DMS53 treated with DMSO at 0.1 percent for 48 hours (cell line): ENCODE results near the gene MLN.
"Not testable (repeated sequence)": the region's sequence is repeated elsewhere in the genome, so short reads cannot be mapped to it uniquely, and the experiment has no call there.

Experiments
- DNase-seq: peaks from one replicate; lab custom pipeline; 2025; ENCODE audit not compliant: unreplicated experiment; lab: John Stamatoyannopoulos, UW

MLN gene

DNA sequence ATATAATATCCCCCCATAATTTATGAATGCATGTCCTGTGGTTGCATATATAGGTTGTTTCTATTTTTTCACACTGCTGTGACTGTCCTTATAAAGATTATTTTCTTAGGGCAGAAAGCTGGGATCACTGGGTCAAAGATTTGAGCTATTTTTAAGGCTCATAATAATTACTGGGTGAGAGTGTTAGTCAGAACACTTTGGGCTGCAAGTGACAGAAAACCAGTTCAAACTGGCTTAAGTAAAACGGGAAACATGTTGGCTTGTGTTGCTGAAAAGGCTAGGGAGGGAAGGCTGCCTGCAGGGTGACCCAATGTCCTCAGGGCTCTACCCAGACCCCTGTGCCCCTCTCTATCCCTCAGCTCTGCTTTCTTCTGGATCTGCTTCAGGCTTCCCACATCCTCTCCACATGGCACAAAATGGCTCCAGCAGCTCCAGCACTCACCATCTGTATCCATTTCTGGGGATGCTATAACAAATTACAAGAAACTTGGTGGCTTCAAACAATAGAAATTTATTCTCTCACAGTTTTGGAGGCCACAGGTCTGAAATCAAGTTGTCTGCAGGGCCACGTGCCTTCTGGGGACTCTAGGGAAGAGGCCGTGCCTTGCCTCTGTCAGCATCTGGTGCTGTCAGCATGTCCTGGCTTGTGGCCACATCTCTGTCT is 33.1 kb upstream of the MLN start:
- DNase-seq, result no peak

DNA sequence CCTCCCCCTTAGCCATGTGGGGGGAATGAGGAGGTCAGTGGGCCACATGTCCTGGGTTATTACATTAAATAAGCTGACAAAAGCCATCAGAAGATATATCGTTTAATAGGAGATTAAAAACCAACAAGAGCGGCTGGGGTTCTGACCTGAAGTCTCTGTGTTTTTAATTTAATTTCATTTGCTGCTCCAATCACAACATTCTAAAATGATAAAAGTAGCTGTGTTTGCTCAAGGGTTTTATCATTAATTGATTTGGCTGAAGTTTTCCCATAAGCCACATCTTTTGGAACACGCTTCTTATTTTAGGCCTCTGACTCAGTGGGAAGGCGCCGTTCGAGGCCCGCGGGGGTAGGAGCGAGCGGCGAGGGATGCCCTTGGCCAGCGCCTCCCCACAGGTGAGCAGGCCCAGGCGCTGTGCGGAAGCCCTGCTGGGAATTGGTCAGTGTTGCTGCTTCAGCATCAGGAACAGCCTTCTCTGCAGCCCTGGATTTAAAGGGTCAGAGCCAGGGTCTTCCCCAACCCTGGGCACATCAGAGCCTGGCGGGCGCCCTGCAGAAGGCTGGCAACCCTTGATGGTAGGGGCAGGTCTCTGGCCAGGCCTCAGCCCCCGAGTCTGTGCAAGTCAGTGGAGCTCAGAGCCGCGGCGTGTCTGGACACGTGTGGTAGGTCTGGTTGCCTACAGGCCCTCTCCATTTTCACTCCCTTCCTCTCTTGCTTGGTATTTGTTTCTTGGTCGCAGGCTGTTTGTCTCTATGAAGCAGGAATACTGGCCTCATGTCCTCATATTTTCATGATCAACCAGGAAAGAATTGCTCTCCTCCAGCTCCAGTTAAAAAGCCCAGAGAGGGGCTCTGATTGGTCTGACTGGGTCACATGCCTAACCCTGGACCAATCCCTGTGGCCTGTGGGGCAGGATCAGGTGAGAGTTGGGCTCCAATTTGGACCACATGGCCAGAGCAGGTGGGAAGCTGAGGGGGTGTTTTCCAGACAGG is 30.9 kb upstream of the MLN start:
- DNase-seq, result no peak

DNA sequence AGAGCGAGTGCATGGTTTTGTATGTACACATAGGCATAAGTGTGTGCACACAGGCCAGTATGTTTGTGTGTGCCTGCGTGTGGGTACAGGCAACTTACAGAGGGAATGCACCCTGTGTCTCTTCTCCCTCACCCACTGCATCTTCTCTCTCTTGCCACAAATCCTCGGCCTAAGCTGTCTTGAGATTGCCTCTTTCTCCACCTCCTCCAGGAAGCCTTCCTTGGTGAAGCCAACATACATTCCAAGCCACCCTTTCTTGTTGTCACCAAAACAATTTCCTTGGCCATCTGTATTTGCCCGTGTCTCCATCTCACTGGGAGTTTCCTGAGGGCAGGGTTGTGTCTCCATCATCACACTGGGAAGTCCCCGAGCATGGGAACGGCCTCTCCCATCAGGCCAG is 29.8 kb upstream of the MLN start:
- DNase-seq, result no peak

DNA sequence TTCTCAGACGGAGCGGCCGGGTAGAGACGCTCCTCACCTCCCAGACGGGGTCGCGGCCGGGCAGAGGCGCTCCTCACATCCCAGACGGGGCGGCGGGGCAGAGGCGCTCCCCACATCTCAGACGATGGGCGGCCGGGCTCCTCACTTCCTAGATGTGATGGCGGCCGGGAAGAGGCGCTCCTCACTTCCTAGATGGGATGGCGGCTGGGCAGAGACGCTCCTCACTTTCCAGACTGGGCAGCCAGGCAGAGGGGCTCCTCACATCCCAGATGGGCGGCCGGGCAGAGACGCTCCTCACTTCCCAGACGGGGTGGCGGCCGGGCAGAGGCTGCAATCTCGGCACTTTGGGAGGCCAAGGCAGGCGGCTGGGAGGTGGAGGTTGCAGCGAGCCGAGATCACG is 29.0 kb upstream of the MLN start:
- DNase-seq, result not testable (repeated sequence)

DNA sequence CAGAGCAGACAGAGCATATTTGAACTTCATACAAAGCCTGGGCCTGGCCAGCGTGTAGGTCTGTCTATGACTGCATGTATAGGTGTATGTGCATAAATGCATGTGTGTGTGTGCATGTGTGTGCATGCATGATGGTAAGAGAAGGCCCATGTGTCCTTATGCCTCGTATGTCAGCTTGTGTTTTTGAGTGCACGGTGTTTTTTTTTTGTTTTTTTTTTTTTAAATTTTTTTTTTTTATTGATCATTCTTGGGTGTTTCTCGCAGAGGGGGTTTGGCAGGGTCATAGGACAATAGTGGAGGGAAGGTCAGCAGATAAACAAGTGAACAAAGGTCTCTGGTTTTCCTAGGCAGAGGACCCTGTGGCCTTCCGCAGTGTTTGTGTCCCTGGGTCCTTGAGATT is 27.9 kb upstream of the MLN start:
- not testable (repeated sequence) for DNase-seq

DNA sequence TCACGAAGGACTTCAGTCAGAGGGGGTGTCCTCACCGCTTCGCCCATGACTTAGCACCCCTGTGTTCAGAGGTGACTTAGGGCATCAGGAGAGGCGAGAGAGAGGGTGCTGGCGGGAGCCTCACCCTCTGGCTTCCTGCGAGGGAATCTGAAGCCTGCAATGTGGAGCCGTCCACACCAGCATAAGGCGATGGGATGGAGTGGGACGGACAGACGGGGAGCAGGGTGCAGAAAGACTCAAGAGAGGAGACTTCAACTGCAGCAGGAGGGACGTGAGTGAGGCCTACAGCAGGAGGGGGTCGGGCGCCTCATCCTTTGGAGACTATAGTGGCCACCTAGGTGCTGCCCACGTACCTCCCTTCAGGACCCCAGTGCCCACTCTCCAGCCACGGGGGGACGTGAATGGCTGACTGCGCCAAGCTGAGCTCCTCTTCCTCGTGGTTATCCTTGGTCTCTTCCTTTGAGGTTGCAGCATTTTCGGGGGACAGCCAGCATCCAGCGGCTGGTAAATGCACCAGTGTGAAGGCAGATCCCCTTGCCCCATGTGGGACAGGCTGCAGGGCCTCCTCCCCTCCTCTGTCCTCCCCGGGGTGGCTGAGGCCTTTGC is 26.9 kb upstream of the MLN start:
- DNase-seq, result no peak

DNA sequence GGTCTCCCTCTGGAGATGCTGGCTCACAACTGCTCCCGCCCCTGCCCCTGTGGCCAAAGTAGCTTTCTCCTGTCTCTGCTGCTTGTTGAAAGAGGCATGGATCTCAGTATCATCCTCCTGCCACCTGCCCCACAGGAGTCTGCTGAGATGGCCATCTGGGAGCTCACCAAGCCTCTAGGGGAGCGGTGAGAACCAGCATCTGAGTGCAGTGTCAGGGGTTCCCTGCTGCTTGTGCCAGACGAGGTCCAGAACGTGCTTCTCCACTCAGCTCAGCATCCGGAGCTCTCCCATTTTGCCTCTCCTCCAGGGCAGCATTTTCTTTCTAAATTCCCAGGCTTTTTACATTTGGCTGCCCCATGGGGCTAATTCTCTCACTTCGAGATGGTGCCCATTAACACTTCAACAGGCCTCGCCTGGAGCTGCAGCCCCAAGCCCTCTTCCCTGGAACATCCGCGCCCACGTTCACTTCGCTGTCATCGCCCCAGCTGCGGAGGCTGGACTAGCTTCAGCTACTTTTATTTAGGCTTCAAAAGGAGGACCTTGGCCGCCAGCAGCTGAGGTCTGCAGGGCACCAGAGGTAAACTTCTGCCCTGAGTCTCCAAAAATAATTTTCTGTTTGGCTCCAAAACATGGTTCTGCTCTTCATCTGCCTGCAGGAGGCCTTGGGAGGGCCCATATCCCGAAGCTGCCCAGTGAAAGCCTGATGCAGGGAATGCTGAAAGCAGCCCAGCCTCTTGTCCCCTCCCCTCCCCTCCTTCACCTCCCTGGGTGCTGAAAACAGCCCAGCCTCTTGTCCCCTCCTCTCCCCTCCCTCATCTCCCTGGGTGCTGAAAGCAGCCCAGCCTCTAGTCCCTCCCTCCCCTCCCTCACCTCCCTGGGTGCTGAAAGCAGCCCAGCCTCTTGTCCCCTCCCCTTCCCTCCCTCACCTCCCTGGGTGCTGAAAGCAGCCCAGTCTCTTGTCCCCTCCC is 25.2 kb upstream of the MLN start:
- no peak for DNase-seq

DNA sequence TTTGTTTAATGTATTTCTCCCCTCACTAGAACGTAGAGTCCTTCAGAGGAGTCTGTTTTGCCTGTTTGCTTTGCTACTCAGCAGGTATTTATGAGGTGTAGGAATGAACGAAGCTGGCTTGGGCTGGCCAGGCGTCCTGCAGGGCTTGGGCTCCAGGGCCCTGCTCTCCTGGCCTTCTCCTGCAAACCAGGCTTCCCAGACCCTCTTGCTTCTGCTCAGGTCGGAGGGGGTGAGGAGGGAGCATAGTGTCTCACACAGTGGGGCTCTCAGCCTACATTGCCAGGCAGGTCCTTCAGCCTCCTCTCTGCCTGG is 24.6 kb upstream of the MLN start:
- DNase-seq, result no peak

DNA sequence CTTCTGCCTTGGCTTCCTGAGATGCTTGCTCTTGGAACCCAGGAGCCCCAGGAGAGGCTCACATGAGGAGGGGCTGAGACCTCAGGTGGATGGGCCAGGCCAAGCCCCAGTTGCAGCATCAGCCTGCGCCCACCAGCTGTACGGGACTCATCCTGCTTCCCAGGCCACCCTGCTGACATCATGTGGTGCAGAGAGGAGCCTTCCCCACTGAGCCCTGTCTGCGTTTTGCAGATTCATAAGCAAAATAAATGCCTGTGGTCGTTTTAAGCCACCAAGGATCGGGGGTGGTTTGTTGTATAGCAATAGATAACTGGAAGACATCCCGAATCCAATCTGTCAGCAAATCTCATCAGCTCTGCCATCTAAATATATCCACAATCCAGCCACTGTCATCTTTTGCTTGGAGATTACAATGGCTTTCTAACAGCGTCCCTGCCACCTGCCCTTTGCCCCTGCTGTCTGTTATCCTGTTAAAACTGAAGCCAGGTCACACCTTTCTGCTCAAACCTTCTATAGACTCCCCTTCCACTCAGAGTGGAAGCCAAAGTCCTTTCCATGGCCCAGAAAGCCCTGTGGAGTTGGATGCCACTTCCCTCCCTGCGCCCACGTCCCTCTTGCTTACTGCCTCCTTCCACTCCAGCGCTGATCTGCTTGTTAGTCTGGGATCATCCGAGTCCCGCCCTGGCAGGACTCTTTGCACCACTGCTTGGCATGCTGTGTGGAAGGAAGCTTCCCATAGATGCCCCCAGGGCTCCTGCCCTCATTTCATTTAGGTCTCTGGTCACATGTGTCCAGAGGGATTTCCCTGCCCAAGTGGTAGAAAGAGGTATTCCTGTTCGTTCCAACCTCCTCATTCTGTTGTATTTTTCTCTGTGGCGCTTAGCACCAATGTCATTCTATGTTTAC is 24.0 kb upstream of the MLN start:
- DNase-seq, result no peak

DNA sequence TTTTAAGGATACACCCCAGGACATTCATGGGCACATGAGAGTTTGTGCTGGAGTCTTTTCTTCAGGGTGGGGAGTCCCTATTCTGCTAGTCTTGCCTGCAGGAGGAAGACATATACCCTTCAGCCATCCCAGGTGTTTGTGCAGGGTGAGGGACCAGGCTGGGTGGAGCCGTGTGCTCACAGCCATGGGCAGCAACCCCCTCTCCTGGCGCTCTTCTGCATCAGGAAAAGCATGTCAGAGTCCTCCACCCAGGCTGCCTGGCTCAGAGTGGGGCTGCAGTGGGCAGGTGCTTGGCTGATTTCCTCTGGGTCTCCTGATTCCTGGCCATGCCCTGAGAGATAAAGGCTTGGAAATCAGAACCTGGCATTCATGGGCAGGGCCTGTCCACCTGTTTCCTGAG is 22.7 kb upstream of the MLN start:
- no peak for DNase-seq

DNA sequence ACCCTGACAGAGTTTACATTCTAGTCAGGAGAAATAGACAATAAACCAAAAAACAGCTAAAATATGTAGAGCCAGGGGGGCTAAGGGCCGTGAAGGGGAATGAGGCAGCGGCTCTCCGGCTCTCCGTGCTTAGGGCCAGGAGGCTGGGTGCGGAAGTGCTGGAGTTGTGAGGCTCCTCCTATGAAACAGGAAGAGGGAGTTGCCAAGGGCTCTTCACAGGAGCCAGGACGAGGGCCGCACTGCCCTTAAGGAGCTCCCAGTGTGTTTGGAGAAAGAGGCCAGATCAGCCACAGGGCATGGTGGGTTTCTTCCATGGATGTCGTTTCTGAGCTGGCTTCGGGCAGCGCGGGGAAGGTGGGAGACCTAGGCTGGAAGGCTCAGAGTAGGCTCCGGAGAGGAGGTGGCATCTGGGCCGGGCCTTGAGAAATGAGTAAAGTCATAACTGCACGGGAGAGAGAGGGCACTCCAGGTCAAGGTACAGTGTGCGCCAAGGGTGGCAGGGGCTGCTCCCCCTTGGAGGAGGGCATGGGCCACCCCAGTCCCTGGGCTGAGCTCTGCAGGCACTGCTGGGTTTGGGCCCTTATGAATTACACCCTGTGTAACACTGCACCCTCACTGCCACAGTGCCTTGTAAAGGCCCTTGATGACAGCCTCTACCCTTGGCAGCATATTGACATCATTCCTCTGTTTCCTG is 20.8 kb upstream of the MLN start:
- DNase-seq, result peak; percentile 69

DNA sequence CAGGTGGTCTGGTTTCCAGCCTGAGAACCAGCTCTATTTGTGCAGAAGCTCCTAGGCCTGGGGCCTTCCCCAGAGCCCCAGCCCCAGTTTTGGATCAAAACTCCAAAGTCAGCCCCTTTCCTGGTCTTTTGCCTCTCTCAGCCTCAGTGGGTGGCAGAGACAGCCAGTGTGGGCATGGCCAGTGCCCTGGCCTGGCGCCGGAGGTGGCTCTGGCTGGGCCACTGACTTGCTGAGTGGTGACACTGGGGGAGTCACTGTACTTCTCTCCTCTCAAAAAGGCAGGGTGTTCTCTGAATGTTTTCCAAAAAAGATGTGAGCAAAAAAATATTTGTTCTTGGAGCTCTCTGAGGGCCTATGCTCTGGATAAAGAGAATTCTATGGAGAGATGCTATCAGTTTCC is 20.0 kb upstream of the MLN start:
- no peak for DNase-seq

DNA sequence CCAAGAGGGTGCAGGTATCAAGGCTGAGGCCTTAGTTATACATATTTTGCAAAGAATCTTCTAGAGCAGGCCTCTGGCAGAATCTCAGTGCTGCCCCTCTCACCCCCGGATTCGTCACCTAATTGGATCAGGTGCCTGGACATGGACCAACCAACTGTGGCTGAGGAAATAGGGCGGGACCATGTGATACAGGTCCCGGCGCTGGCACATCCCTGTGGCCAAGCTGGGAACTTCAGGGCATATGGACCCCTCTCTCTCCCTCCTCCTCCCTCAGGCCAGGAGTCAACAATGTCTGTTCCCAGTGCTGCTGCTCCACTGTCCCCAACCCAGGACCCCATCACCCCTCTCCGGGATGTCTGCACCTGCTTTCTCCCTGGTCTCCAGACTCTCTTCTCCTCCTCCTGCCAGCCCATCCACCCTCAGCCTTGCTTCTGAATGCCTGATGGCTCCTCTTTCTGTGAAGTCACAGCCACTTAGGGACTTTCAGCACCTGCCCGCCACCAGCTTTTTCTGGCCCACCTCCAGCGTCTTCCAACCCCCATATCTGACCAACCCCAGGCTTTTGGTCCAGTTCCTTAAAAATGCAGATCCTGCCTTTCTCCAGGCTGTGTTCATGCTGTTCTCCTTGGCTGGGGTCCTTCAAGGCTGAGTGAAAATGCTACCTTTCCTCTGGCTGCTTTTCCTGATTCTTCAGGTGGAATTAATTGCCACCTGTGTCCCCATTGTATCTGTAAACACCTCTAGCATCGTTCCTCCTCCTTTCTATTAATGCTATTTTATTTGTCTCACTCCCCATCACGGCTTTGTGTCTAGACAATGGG is 19.0 kb upstream of the MLN start:
- DNase-seq, result no peak

DNA sequence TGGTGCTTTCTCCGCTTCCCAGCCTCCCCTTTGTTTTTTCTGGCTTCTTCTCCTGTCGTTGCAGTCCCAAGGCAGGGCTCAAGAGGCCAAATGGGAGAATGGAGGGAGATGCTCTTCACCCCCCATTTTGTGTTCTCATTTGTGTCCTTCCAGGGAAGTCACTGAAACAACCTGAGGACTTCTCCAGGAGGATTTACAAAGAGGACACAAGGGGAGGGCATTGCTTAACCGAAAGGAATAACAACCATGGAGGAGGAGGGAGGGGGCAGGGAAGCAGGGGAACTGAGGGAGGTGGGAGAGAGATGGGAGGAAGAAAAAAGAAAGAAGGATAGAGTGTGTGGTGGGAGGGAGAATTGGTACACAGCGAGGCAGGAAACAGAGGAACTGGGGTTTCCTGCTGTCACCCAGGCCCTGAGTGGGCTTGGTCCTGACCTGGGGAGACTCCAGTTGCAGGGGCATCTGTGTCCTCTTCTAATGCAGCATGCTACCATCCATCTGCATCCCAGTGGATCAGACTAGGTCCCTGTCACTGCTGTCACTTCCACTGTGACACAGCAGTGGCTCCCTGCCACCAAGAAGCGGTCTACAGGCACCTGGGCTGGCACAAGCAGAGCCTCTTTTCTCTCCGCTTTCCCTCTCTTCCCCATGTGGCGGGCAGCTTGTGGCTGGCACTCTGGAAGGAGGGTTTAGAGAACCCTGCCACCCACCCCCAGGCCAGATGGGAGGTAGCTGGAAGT is 17.1 kb upstream of the MLN start:
- DNase-seq, result no peak

DNA sequence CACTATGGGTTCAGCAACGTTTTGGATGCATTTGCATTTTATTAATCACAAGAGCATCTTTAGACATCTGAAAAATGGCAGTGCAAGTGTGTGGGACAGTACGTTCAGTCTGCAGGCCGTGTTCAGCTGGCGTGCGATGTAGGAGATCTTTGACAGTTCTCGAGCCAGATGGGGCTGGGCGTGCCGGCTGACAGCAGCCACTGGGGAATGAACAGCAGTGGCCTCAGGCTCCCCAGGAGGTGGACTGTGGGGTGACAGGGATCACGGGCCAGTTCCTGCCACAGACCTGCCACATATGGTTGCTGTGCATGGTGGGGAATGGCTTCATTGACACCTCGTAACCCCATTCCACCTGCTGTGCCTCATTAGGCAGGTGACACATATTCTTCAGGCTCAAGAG is 16.4 kb upstream of the MLN start:
- no peak for DNase-seq

DNA sequence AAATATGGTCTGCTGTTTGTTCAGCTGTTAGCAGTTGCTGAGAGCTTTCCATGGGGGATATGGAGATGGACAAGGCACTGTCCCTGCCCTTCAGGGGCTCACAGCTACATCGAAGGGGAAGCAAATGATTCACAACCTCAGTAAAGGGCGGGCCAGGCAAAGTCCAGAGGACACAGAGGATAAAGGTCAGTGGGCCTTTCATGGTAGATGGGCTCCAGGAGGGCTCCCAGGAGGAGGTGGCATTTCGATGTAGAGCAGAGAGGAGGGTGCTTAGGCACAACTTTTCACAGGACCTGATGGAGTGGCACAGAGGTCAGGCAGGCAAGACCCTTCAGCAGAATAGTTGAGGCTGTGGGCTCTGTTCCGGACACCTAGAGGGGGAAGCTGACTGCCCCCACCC is 15.2 kb upstream of the MLN start:
- DNase-seq, result no peak

DNA sequence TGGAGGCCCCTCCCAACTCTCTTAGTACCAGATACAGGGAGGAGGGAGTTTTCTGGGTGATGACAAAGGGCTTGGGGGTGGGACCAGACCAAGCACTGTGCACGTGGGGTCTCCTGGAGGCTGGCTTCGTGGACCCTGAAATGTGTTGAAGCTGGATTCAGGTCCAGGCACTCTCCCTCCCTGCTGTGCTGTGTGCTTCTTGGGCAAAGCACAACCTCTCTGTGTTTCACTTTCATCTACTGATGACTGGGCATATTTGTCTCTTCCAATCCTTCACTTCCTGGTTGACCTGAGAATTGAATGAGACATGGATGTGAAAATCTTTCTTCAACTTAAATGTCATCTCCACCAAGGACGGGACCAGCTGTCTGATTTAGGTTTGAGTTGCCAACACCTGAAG is 14.5 kb upstream of the MLN start:
- no peak for DNase-seq

DNA sequence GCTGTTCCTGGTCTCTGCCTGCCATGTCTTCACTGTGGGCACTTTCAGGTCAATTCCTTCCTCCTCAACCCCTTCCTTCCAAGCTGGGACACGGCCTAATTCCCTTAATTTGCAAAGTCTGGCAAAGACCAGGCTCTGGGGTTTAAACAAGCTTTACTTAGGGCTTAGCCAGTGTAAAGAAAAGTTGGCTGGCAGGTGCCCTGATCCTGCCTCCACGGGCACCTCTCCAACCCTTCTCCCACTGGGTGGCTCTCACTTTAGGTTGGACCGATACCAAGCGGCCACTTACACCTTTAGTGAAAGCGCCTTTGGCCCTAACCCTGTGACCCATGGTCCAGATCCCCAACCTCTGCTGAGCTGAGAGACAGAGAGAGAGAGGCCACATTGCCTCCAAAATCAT is 13.7 kb upstream of the MLN start:
- DNase-seq, result no peak
